A549 (cell line): ENCODE measurements around the gene RPTOR. TPM values are rescaled to one million over a fixed set of nuclear protein-coding genes. Genes with fewer than 3 reads are reported as not detected.

Experiments used
- ATAC-seq, 2 experiments: fragments of 200-7000 bp in 1 of 2; fragments of >200 bp in 1 of 2; cut with Nextera tagmentation in 1 of 2; cut with Tn5 transposase in 1 of 2; 3 replicates each; pipeline versions ENCODE4 v1.8.0 to v1.9.1; 2018 to 2020; ENCODE audit warnings: mild to moderate bottlenecking in 1 of 2, moderate library complexity in 1 of 2
- CTCF ChIA-PET: fragments of 300-600 bp; sonication (Branson Sonifier 250); formaldehyde crosslinking; extraction: SDS; loops from one replicate; lab custom pipeline; 2021; ENCODE audit warnings: antibody characterized with exemption, inconsistent platforms; lab: Yijun Ruan, JAX
- POLR2A ChIA-PET: fragments of 350-600 bp; formaldehyde crosslinking; extraction: SDS; loops from one replicate; lab custom pipeline; 2021; ENCODE audit warnings: antibody characterized with exemption, inconsistent platforms; lab: Yijun Ruan, JAX
- DNase-seq, 2 experiments: peaks; one replicate each; pipeline versions ENCODE4 v3.0.0 to v3.0.0-alpha.2; 2011 to 2016; ENCODE audit warnings: low read depth in 1 of 2, low spot score in 1 of 2
- FAIRE-seq: peaks from 2 replicates; lab custom pipeline; 2011; peaks lifted over from hg19 to GRCh38; lab: Jason Lieb, UNC
- H3K27ac ChIP-seq, 2 experiments: fragments of >200 bp; sonication (Bioruptor Twin); formaldehyde crosslinking; 3 replicates each; pipeline ENCODE4 v1.5.1; 2016 to 2017
- H3K4me1 ChIP-seq: fragments of >200 bp; sonication (Bioruptor Twin); formaldehyde crosslinking; 3 replicates; pipeline ENCODE4 v1.6.1; 2016
- H3K4me2 ChIP-seq: fragments of >200 bp; sonication (Bioruptor Twin); formaldehyde crosslinking; 3 replicates; pipeline ENCODE4 v1.6.1; 2016
- H3K4me3 ChIP-seq: fragments of >200 bp; sonication (Bioruptor Twin); formaldehyde crosslinking; 3 replicates; pipeline ENCODE4 v1.5.1; 2016
- H3K9me3 ChIP-seq: fragments of >200 bp; sonication (Bioruptor Twin); formaldehyde crosslinking; 3 replicates; pipeline ENCODE4 v1.6.1; 2016
- CBX2 ChIP-seq: fragments of 200-600 bp; sonication (generic); IDR thresholded peaks from 2 replicates; pipeline ENCODE4 v1.6.1; 2016; ENCODE audit warnings: low read depth, mild to moderate bottlenecking, borderline replicate concordance
- CEBPB ChIP-seq, 2 experiments: fragments of >200 bp in 1 of 2; sonication (Bioruptor Twin) in 1 of 2; formaldehyde crosslinking in 1 of 2; IDR thresholded peaks; 2 replicates each; pipeline ENCODE4 v1.6.1; 2012 to 2016
- CHD2 ChIP-seq: fragments of 150-350 bp; IDR thresholded peaks from 2 replicates; pipeline ENCODE4 v1.6.1; 2014; ENCODE audit warnings: low read length; ENCODE audit not compliant: partially characterized antibody
- ELK1 ChIP-seq: fragments of 150-350 bp; IDR thresholded peaks from 2 replicates; pipeline ENCODE4 v1.6.1; 2014; ENCODE audit warnings: low read depth, mild to moderate bottlenecking, low read length
- FOSB ChIP-seq: fragments of 250-450 bp; sonication (Bioruptor Pico); IDR thresholded peaks from 2 replicates; pipeline ENCODE4 v1.5.0; 2020; ENCODE audit warnings: mild to moderate bottlenecking, moderate library complexity
- HDAC2 ChIP-seq: fragments of 200-600 bp; sonication (generic); IDR thresholded peaks from 2 replicates; pipeline ENCODE4 v1.6.1; 2016
- HEYL ChIP-seq: fragments of 250-450 bp; sonication (Bioruptor Pico); IDR thresholded peaks from 2 replicates; pipeline ENCODE4 v1.8.0; 2021; ENCODE audit warnings: mild to moderate bottlenecking, moderate library complexity
- HMGXB4 ChIP-seq: fragments of 250-450 bp; sonication (Bioruptor Pico); IDR thresholded peaks from 2 replicates; pipeline ENCODE4 v1.5.0; 2021; ENCODE audit warnings: mild to moderate bottlenecking, moderate library complexity, borderline replicate concordance
- HOXA7 ChIP-seq: fragments of 250-450 bp; sonication (Bioruptor Pico); IDR thresholded peaks from 2 replicates; pipeline ENCODE4 v1.5.0; 2020; ENCODE audit warnings: mild to moderate bottlenecking, moderate library complexity
- KDM1A ChIP-seq: fragments of 200-600 bp; sonication (generic); IDR thresholded peaks from 2 replicates; pipeline ENCODE4 v1.6.1; 2016; ENCODE audit warnings: low read depth, mild to moderate bottlenecking
- MYC ChIP-seq: IDR thresholded peaks from 2 replicates; pipeline ENCODE4 v1.6.1; 2012; ENCODE audit warnings: mild to moderate bottlenecking, inconsistent platforms, low read length, improper control_type of control experiment, borderline replicate concordance
- PHF8 ChIP-seq: fragments of 200-600 bp; sonication (generic); IDR thresholded peaks from 2 replicates; pipeline ENCODE4 v1.6.1; 2016; ENCODE audit warnings: low read depth, mild to moderate bottlenecking, antibody characterized with exemption, moderate library complexity, borderline replicate concordance
- POLR2AphosphoS2 ChIP-seq: conservative IDR thresholded peaks from 2 replicates; pipeline ENCODE4 v1.6.1; 2012; ENCODE audit warnings: low read length, improper control_type of control experiment, inconsistent platforms
- RARB ChIP-seq: fragments of 250-450 bp; sonication (Bioruptor Pico); IDR thresholded peaks from 2 replicates; pipeline ENCODE4 v1.8.0; 2021; ENCODE audit warnings: mild to moderate bottlenecking, moderate library complexity
- SMC3 ChIP-seq: fragments of >200 bp; sonication (Bioruptor Twin); formaldehyde crosslinking; IDR thresholded peaks from 3 replicates; pipeline ENCODE4 v1.6.1; 2018; ENCODE audit warnings: inconsistent platforms
- SREBF2 ChIP-seq: fragments of 450-650 bp; IDR thresholded peaks from 2 replicates; pipeline ENCODE4 v1.6.1; 2014; ENCODE audit warnings: mild to moderate bottlenecking, moderate library complexity
- TP53 ChIP-seq: fragments of 250-450 bp; sonication (Bioruptor Pico); IDR thresholded peaks from 2 replicates; pipeline ENCODE4 v1.5.0; 2021; ENCODE audit warnings: mild to moderate bottlenecking, moderate library complexity
- ZFP36 ChIP-seq: fragments of 450-650 bp; IDR thresholded peaks from 2 replicates; pipeline ENCODE4 v1.6.1; 2014; ENCODE audit warnings: borderline replicate concordance; ENCODE audit not compliant: partially characterized antibody
- ZNF302 ChIP-seq: fragments of 250-450 bp; sonication (Bioruptor Pico); IDR thresholded peaks from 2 replicates; pipeline ENCODE4 v1.9.0; 2021; ENCODE audit warnings: inconsistent platforms, mild to moderate bottlenecking, moderate library complexity
- WGBS: methylation state at CpG from one replicate; pipeline ENCODE4 v1.1.6; 2017; ENCODE audit errors: missing lambda C conversion rate; 5-methylcytosine and 5-hydroxymethylcytosine counted together
- polyA plus RNA-seq, 4 experiments: library from polyadenylated mRNA; depleted of rRNA in 3 of 4; stranded (reverse); fragments of >200 nt; fragmentation: RNase III in 1 of 4; extraction: RNeasy Plus Mini Kit Qiagen cat#74134 plus additional on column Dnase treatment in 1 of 4; gene quantifications; 2 replicates in 3 of 4; 3 replicates in 1 of 4; pipeline ENCODE4 v1.2.3, GENCODE V29; 2011 to 2017
- TF ChIP-seq, protein P1 (sequence below): fragments of >200 bp; sonication (Bioruptor Twin); formaldehyde crosslinking; IDR thresholded peaks from 3 replicates; pipeline ENCODE4 v1.5.1; 2016

The RPTOR gene
- polyA plus RNA-seq, 2 of the 4 experiments (the other 2 are of a cell fraction): 10.8 to 27.1 TPM

GRCh38 chr17:80939151-80940145, 394.8 kb downstream of the RPTOR start (continued):
- TF ChIP-seq ELK1 (no peak), POLR2AphosphoS2 (no peak), SREBF2 (no peak), CHD2 (no peak), RARB (no peak), HMGXB4 (no peak), ZNF302 (CRISPR knock-in tag) (no peak), CBX2 (no peak), PHF8 (no peak), KDM1A (no peak), MYC (no peak), HOXA7 (CRISPR knock-in tag) (no peak)

DNA sequence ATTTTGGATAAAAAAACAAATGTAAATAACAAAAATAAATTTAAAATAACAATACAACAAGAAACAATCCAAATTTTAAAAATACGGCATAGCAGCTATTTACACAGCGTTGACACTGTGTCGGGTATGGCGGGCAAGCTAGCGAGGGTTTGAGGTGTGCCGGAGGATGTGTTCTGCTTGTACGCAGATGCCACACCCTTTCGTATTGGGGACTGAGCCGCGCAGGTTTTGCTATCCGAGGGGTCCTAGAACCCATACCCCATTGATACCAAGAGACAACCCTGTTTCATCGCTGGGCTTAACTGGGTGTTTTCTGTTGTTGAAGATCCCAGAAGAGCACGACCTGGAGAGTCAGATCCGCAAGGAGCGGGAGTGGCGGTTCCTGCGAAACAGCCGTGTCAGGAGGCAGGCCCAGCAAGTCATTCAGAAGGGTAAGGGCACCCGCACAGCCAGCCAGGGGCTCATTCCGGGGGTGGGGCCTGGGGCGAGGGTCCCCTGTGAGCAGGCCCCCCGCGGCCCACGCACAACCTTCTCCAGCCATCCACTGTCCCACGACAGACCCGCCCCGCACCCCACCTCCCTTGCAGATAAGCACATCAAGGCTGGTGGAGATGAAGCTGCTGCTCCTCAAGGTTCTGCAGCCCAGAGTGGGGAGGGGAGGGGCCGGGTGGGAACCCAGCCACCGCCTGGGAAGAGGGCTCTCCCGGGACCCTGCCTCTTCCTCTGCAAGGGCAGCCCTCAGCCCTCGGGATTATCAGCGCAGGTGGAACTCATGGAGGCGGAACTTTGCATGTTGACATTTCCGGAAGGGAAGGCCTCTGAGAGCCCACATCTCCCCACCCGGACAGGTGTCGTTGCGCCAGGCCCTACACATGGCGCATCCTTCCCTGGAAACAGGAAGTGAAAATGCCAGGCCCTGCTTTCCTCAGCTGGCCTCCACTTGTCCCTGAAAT, 395.8 kb downstream of the RPTOR start:
- Histone ChIP-seq H3K9me3 (no peaks in the 10 kb centered on the region), H3K4me1 (no peaks in the 10 kb centered on the region), H3K4me3 (no peak overlapping the region), H3K27ac (no peak overlapping the region), H3K4me2 (no peak overlapping the region)
- no peak for DNase-seq
- ChIA-PET POLR2A (no interaction called here), CTCF (interaction anchor here (0.5 to 2.2 kb wide), 4 partner anchors 12 to 606 kb away, joined by 3 to 9 read pairs (median 4); no protein-coding TSS in a partner anchor)
- FAIRE-seq: no peak
- ATAC-seq: no peak
- no peak for TF ChIP-seq SMC3
- TF ChIP-seq HEYL (CRISPR knock-in tag): no peak
- no peak for TF ChIP-seq ELK1
- 92% methylated on average over 37 of the region's 38 CpGs for WGBS

DNA sequence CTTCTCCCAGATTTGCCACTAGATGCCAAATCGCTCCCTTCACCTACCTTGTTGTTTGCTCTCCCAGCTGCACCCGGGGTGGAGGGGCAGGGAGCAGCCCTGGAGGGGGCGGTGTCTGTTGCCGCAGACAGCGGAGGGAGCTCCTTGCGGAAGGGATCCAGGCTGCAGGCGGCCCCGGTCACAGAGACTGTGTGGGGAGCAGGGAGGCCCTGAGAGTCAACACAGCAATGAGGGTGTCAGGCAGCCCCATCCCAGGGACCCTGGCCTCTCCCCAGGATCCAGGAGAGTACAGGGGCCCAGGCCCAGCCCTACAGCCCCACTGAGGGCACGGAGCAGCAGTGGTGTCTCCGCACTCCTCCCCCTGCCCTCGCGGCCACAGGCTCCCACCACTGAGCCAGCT, 396.5 kb downstream of the RPTOR start:
- ATAC-seq (no peak; a peak in 2 of 6 replicates), FAIRE-seq (no peak), DNase-seq (no peak)
- TF ChIP-seq HDAC2: no peak
- no peak for TF ChIP-seq TP53 (CRISPR knock-in tag)
- TF ChIP-seq, protein P1, sequence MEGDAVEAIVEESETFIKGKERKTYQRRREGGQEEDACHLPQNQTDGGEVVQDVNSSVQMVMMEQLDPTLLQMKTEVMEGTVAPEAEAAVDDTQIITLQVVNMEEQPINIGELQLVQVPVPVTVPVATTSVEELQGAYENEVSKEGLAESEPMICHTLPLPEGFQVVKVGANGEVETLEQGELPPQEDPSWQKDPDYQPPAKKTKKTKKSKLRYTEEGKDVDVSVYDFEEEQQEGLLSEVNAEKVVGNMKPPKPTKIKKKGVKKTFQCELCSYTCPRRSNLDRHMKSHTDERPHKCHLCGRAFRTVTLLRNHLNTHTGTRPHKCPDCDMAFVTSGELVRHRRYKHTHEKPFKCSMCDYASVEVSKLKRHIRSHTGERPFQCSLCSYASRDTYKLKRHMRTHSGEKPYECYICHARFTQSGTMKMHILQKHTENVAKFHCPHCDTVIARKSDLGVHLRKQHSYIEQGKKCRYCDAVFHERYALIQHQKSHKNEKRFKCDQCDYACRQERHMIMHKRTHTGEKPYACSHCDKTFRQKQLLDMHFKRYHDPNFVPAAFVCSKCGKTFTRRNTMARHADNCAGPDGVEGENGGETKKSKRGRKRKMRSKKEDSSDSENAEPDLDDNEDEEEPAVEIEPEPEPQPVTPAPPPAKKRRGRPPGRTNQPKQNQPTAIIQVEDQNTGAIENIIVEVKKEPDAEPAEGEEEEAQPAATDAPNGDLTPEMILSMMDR: no peak
- no peak for TF ChIP-seq CEBPB (IDR thresholded peaks at IDR 0.05)
- TF ChIP-seq FOSB (CRISPR knock-in tag): no peak
- no peak for TF ChIP-seq ZFP36
- ChIA-PET POLR2A (no interaction called here), CTCF (interaction anchor here (1.5 to 2.2 kb wide), 3 partner anchors 18 to 42 kb away, joined by 3 to 9 read pairs (median 4); no protein-coding TSS in a partner anchor)
- Histone ChIP-seq H3K9me3 (no peaks in the 10 kb centered on the region), H3K27ac (no peak overlapping the region), H3K4me1 (no peaks in the 10 kb centered on the region), H3K4me2 (no peak overlapping the region), H3K4me3 (no peak overlapping the region)
- WGBS: 91% methylated on average over 11 of the region's 12 CpGs
